KMS-11 (cell line): Measurements from ENCODE around the gene CACNA1I.

Source experiments
- H2AFZ ChIP-seq: fragments of 200-600 bp; sonication (generic); 2 replicates; pipeline ENCODE4 v1.6.1; 2016; ENCODE audit warnings: antibody characterized with exemption, mixed run types, low read depth
- H3K27ac ChIP-seq: fragments of 200-600 bp; sonication (generic); 2 replicates; pipeline ENCODE4 v1.6.1; 2016; ENCODE audit warnings: mild to moderate bottlenecking, mixed run types
- H3K27me3 ChIP-seq: fragments of 200-600 bp; sonication (generic); 2 replicates; pipeline ENCODE4 v1.6.1; 2017; ENCODE audit warnings: mild to moderate bottlenecking, low read depth, mixed run types, moderate library complexity; ENCODE audit not compliant: insufficient read depth
- H3K36me3 ChIP-seq: fragments of 200-600 bp; sonication (generic); 2 replicates; pipeline ENCODE4 v1.6.1; 2017; ENCODE audit warnings: mild to moderate bottlenecking, mixed run types; ENCODE audit not compliant: insufficient read depth
- H3K4me1 ChIP-seq: fragments of 200-600 bp; sonication (generic); 2 replicates; pipeline ENCODE4 v1.6.1; 2016; ENCODE audit warnings: mild to moderate bottlenecking, low read depth, mixed run types; ENCODE audit not compliant: poor library complexity, severe bottlenecking
- H3K4me2 ChIP-seq: fragments of 200-600 bp; sonication (generic); 2 replicates; pipeline ENCODE4 v1.7.0; 2016; ENCODE audit warnings: mild to moderate bottlenecking, mixed run types
- H3K4me3 ChIP-seq: fragments of 200-600 bp; sonication (generic); IDR thresholded peaks from 2 replicates; pipeline ENCODE4 v1.6.1; 2017; ENCODE audit warnings: low read depth, low read length, mixed read lengths; ENCODE audit not compliant: insufficient read depth
- H3K79me2 ChIP-seq: fragments of 200-600 bp; sonication (generic); 2 replicates; pipeline ENCODE4 v1.6.1; 2016; ENCODE audit warnings: low read depth, mixed run types; ENCODE audit not compliant: insufficient read depth
- H3K9ac ChIP-seq: fragments of 200-600 bp; sonication (generic); 2 replicates; pipeline ENCODE4 v1.6.1; 2016; ENCODE audit warnings: mild to moderate bottlenecking, mixed run types
- H4K20me1 ChIP-seq: fragments of 200-600 bp; sonication (generic); 2 replicates; pipeline ENCODE4 v1.6.1; 2016; ENCODE audit warnings: mild to moderate bottlenecking, mixed run types; ENCODE audit not compliant: insufficient read depth
- CTCF ChIP-seq: fragments of 200-600 bp; sonication (generic); conservative IDR thresholded peaks from 2 replicates; pipeline ENCODE4 v1.6.1; 2017; ENCODE audit warnings: low read depth, mild to moderate bottlenecking, antibody characterized with exemption, low read length, moderate library complexity, mixed read lengths

Gene CACNA1I

GRCh38 chr22:39610766-39611165, 40.2 kb downstream of the CACNA1I start:
- no peak overlapping the region for H2AFZ ChIP-seq
- H3K9ac ChIP-seq, result no peak overlapping the region
- H3K36me3 ChIP-seq, result no peaks in the 10 kb centered on the region
- no peak overlapping the region for H3K4me2 ChIP-seq
- peaks cover 85% of the 10 kb centered on the region for H3K27me3 ChIP-seq
- no peaks in the 10 kb centered on the region for H3K4me1 ChIP-seq
- no peak overlapping the region for H3K4me3 ChIP-seq
- H3K27ac ChIP-seq, result no peak overlapping the region
- no peaks in the 10 kb centered on the region for H3K79me2 ChIP-seq
- TF ChIP-seq CTCF, result no peak
- H4K20me1 ChIP-seq, result no peaks in the 10 kb centered on the region

GRCh38 chr22:39611360-39611759, 40.8 kb downstream of the CACNA1I start:
- H3K36me3 ChIP-seq, result no peaks in the 10 kb centered on the region
- TF ChIP-seq CTCF, result no peak
- peaks cover 85% of the 10 kb centered on the region for H3K27me3 ChIP-seq
- no peak overlapping the region for H3K4me3 ChIP-seq
- H2AFZ ChIP-seq, result no peak overlapping the region
- no peaks in the 10 kb centered on the region for H4K20me1 ChIP-seq
- H3K4me1 ChIP-seq, result no peaks in the 10 kb centered on the region
- H3K27ac ChIP-seq, result no peak overlapping the region
- H3K4me2 ChIP-seq, result no peak overlapping the region
- H3K79me2 ChIP-seq, result no peaks in the 10 kb centered on the region
- no peak overlapping the region for H3K9ac ChIP-seq

- Histone ChIP-seq H3K4me3 (no peak overlapping the region), H3K27ac (no peak overlapping the region), H3K36me3 (no peaks in the 10 kb centered on the region), H3K27me3 (peaks cover 76% of the 10 kb centered on the region), H3K4me1 (no peaks in the 10 kb centered on the region), H3K9ac (no peak overlapping the region), H4K20me1 (no peaks in the 10 kb centered on the region), H2AFZ (no peak overlapping the region), H3K79me2 (no peaks in the 10 kb centered on the region), H3K4me2 (no peak overlapping the region)
- no peak for TF ChIP-seq CTCF
Observed at GRCh38 chr22:39612811-39613548, 42.4 kb downstream of the CACNA1I start.

- H3K27me3 ChIP-seq, result peaks cover 71% of the 10 kb centered on the region
- H4K20me1 ChIP-seq, result no peaks in the 10 kb centered on the region
- H3K4me3 ChIP-seq, result no peak overlapping the region
- H3K4me2 ChIP-seq, result no peak overlapping the region
- no peaks in the 10 kb centered on the region for H3K36me3 ChIP-seq
- TF ChIP-seq CTCF, result no peak
- no peaks in the 10 kb centered on the region for H3K79me2 ChIP-seq
- H3K27ac ChIP-seq, result no peak overlapping the region
- no peak overlapping the region for H2AFZ ChIP-seq
- H3K4me1 ChIP-seq, result no peaks in the 10 kb centered on the region
- no peak overlapping the region for H3K9ac ChIP-seq
Observed at GRCh38 chr22:39613549-39613921, 43.0 kb downstream of the CACNA1I start.
